Muscle layer of colon (tissue), 2 donors: ENCODE data around the gene ATAD3B.
"Not testable (repeated sequence)": the region's sequence is repeated elsewhere in the genome, so short reads cannot be mapped to it uniquely, and the experiment has no call there.

Experiments
- H3K27ac ChIP-seq: one replicate; pipeline ENCODE4 v1.7.0; 2013; ENCODE audit warnings: low read depth, mild to moderate bottlenecking, low read length, moderate library complexity
- H3K27me3 ChIP-seq, 2 donors: one replicate each; pipeline ENCODE4 v1.7.0; 2013; ENCODE audit warnings: low read length in 2 of 2, mild to moderate bottlenecking in 2 of 2; ENCODE audit not compliant: insufficient read depth in 2 of 2, control insufficient read depth in 1 of 2
- H3K36me3 ChIP-seq: one replicate; pipeline ENCODE4 v1.7.0; 2013; ENCODE audit warnings: mild to moderate bottlenecking, low read length; ENCODE audit not compliant: insufficient read depth
- H3K4me1 ChIP-seq: one replicate; pipeline ENCODE4 v1.7.0; 2013; ENCODE audit warnings: mild to moderate bottlenecking, low read length; ENCODE audit not compliant: insufficient read depth
- H3K4me3 ChIP-seq, 2 donors: one replicate each; pipeline ENCODE4 v1.7.0; 2013; ENCODE audit warnings: low read length in 2 of 2, low read depth in 1 of 2, mild to moderate bottlenecking in 1 of 2, moderate library complexity in 1 of 2
- H3K9ac ChIP-seq: one replicate; pipeline ENCODE4 v1.7.0; 2013; ENCODE audit warnings: low read length
- H3K9me3 ChIP-seq: one replicate; pipeline ENCODE4 v1.7.0; 2013; ENCODE audit warnings: mild to moderate bottlenecking, low read length
- donor health status: abdominal sarcoma.
- donor health status: Adenocarcinoma of cecum.

ATAD3B gene

GRCh38 chr1:1472053-1472876 lies 700 bp downstream of the ATAD3B start:
- Histone ChIP-seq H3K4me1 (peaks cover 12% of the 10 kb centered on the region), H3K4me3 (peak overlapping the region; percentile 13 to 41)
- not testable (repeated sequence) for H3K27ac ChIP-seq, H3K9me3 ChIP-seq, H3K27me3 ChIP-seq, H3K36me3 ChIP-seq, H3K9ac ChIP-seq

- not testable (repeated sequence) for H3K4me3 ChIP-seq, H3K9ac ChIP-seq, H3K27ac ChIP-seq, H3K9me3 ChIP-seq, H3K4me1 ChIP-seq, H3K27me3 ChIP-seq
- peaks cover 16% of the 10 kb centered on the region for H3K36me3 ChIP-seq
These were observed 4.4 kb downstream of the ATAD3B start for GRCh38 chr1:1476011-1476410.

- H3K27ac ChIP-seq = no peak overlapping the region
- peaks cover 16% of the 10 kb centered on the region for H3K36me3 ChIP-seq
- H3K27me3 ChIP-seq = no peaks in the 10 kb centered on the region
- no peak overlapping the region for H3K4me3 ChIP-seq
- H3K4me1 ChIP-seq = peaks cover 6% of the 10 kb centered on the region
- H3K9me3 ChIP-seq = no peaks in the 10 kb centered on the region
- H3K9ac ChIP-seq = no peak overlapping the region
These were observed 5.6 kb downstream of the ATAD3B start for GRCh38 chr1:1477206-1477605.

GRCh38 chr1:1479547-1480487 lies 8.3 kb downstream of the ATAD3B start:
- H3K4me1 ChIP-seq = no peaks in the 10 kb centered on the region
- no peaks in the 10 kb centered on the region for H3K27me3 ChIP-seq
- no peak overlapping the region for H3K27ac ChIP-seq
- H3K9me3 ChIP-seq = no peaks in the 10 kb centered on the region
- no peak overlapping the region for H3K4me3 ChIP-seq
- no peak overlapping the region for H3K9ac ChIP-seq
- peaks cover 23% of the 10 kb centered on the region for H3K36me3 ChIP-seq

- H3K27ac ChIP-seq, H3K27me3 ChIP-seq, H3K9ac ChIP-seq, H3K9me3 ChIP-seq, H3K4me3 ChIP-seq, H3K4me1 ChIP-seq: not testable (repeated sequence)
- H3K36me3 ChIP-seq = peaks cover 23% of the 10 kb centered on the region
These were observed 8.9 kb downstream of the ATAD3B start for GRCh38 chr1:1480488-1480867.

- not testable (repeated sequence) for H3K9me3 ChIP-seq, H3K4me1 ChIP-seq, H3K4me3 ChIP-seq, H3K27me3 ChIP-seq, H3K27ac ChIP-seq, H3K9ac ChIP-seq
- H3K36me3 ChIP-seq = peaks cover 23% of the 10 kb centered on the region
These were observed 10.2 kb downstream of the ATAD3B start for GRCh38 chr1:1481811-1482210.

- Histone ChIP-seq H3K36me3 (peaks cover 21% of the 10 kb centered on the region), H3K9ac (no peak overlapping the region), H3K27ac (no peak overlapping the region), H3K9me3 (no peaks in the 10 kb centered on the region), H3K4me3 (no peak overlapping the region), H3K27me3 (no peaks in the 10 kb centered on the region), H3K4me1 (no peaks in the 10 kb centered on the region)
These were observed 11.3 kb downstream of the ATAD3B start for GRCh38 chr1:1482856-1483255.

- Histone ChIP-seq H3K27ac (no peak overlapping the region), H3K36me3 (peaks cover 22% of the 10 kb centered on the region), H3K9me3 (no peaks in the 10 kb centered on the region), H3K4me1 (no peaks in the 10 kb centered on the region), H3K4me3 (no peak overlapping the region), H3K27me3 (no peaks in the 10 kb centered on the region), H3K9ac (no peak overlapping the region)
These were observed 12.1 kb downstream of the ATAD3B start for GRCh38 chr1:1483714-1484113.

GRCh38 chr1:1484976-1485750 lies 13.6 kb downstream of the ATAD3B start:
- H3K27me3 ChIP-seq, H3K4me1 ChIP-seq, H3K9me3 ChIP-seq, H3K9ac ChIP-seq, H3K27ac ChIP-seq, H3K4me3 ChIP-seq: not testable (repeated sequence)
- H3K36me3 ChIP-seq = peaks cover 22% of the 10 kb centered on the region

GRCh38 chr1:1485755-1486317 lies 14.3 kb downstream of the ATAD3B start:
- not testable (repeated sequence) for H3K4me1 ChIP-seq, H3K4me3 ChIP-seq, H3K9me3 ChIP-seq, H3K27ac ChIP-seq, H3K9ac ChIP-seq, H3K27me3 ChIP-seq
- peaks cover 25% of the 10 kb centered on the region for H3K36me3 ChIP-seq

- Histone ChIP-seq H3K4me3 (no peak overlapping the region), H3K9me3 (no peaks in the 10 kb centered on the region), H3K27me3 (no peaks in the 10 kb centered on the region), H3K9ac (no peak overlapping the region), H3K27ac (no peak overlapping the region), H3K4me1 (no peaks in the 10 kb centered on the region), H3K36me3 (peaks cover 33% of the 10 kb centered on the region)
These were observed 16.1 kb downstream of the ATAD3B start for GRCh38 chr1:1487701-1488100.
